Smooth muscle cell (in vitro differentiated cells): Measurements from ENCODE around the gene OXLD1. TPM values are rescaled to one million over a fixed set of nuclear protein-coding genes. Genes with fewer than 3 reads are reported as not detected.

Source experiments
- DNase-seq: peaks from one replicate; lab custom pipeline; 2025; ENCODE audit not compliant: unreplicated experiment; lab: John Stamatoyannopoulos, UW
- H2AFZ ChIP-seq: fragments of 200-600 bp; sonication (generic); 2 replicates; pipeline ENCODE4 v1.6.0; 2016; ENCODE audit warnings: antibody characterized with exemption, low read depth, mild to moderate bottlenecking
- H3F3A ChIP-seq: fragments of 200-600 bp; sonication (generic); 2 replicates; pipeline ENCODE4 v1.6.0; 2017; ENCODE audit warnings: antibody characterized with exemption, low read depth
- H3K27ac ChIP-seq: fragments of 200-600 bp; sonication (generic); 2 replicates; pipeline ENCODE4 v1.5.1; 2016; ENCODE audit warnings: low read depth, mild to moderate bottlenecking
- H3K27me3 ChIP-seq: fragments of 200-600 bp; sonication (generic); 2 replicates; pipeline ENCODE4 v1.6.1; 2016; ENCODE audit warnings: low read depth, mild to moderate bottlenecking
- H3K36me3 ChIP-seq: fragments of 200-600 bp; sonication (generic); 2 replicates; pipeline ENCODE4 v1.5.1; 2016; ENCODE audit warnings: low read depth
- H3K4me1 ChIP-seq: fragments of 200-600 bp; sonication (generic); 2 replicates; pipeline ENCODE4 v1.5.1; 2016; ENCODE audit warnings: low read depth
- H3K4me2 ChIP-seq: fragments of 200-600 bp; sonication (generic); 2 replicates; pipeline ENCODE4 v1.6.0; 2016; ENCODE audit warnings: mild to moderate bottlenecking
- H3K4me3 ChIP-seq: fragments of 200-600 bp; sonication (generic); 2 replicates; pipeline ENCODE4 v1.5.1; 2016; ENCODE audit warnings: mild to moderate bottlenecking
- H3K79me2 ChIP-seq: fragments of 200-600 bp; sonication (generic); 2 replicates; pipeline ENCODE4 v1.6.0; 2016; ENCODE audit warnings: low read depth, mild to moderate bottlenecking
- H3K9ac ChIP-seq: fragments of 200-600 bp; sonication (generic); 2 replicates; pipeline ENCODE4 v1.6.0; 2016; ENCODE audit warnings: low read depth
- H3K9me3 ChIP-seq: fragments of 200-600 bp; sonication (generic); replicated peaks from 2 replicates; pipeline ENCODE4 v1.5.1; 2016; ENCODE audit warnings: low read depth
- H4K20me1 ChIP-seq: fragments of 200-600 bp; sonication (generic); 2 replicates; pipeline ENCODE4 v1.6.0; 2016; ENCODE audit warnings: low read depth
- CTCF ChIP-seq: fragments of 200-600 bp; sonication (generic); IDR thresholded peaks from 2 replicates; pipeline ENCODE4 v1.5.1; 2017; ENCODE audit warnings: borderline replicate concordance, mild to moderate bottlenecking, antibody characterized with exemption; ENCODE audit not compliant: insufficient read depth, poor library complexity, severe bottlenecking
- WGBS: methylation state at CpG from one replicate; pipeline ENCODE4 v1.1.7; 2016; ENCODE audit warnings: low lambda C conversion rate; 5-methylcytosine and 5-hydroxymethylcytosine counted together
- polyA plus RNA-seq: library from polyadenylated mRNA; unstranded; fragments of >200 nt; fragmentation: Nextera tagmentation; extraction: Ambion mirVana; gene quantifications from 2 replicates; pipeline ENCODE4 v1.2.1, GENCODE V29; 2016
- total RNA-seq: library from RNA; depleted of rRNA; stranded (reverse); fragments of >200 nt; gene quantifications from 2 replicates; pipeline ENCODE4 v1.2.3, GENCODE V29; 2014

The OXLD1 gene
- total and polyA plus RNA-seq, 2 experiments from 2014 or later = 13.0 to 32.3 TPM

- no peak for TF ChIP-seq CTCF
- H3K79me2 ChIP-seq = peaks cover 17% of the 10 kb centered on the region
- no peaks in the 10 kb centered on the region for H4K20me1 ChIP-seq
- H3K4me1 ChIP-seq = peaks cover 27% of the 10 kb centered on the region
- H3K9ac ChIP-seq = no peak overlapping the region
- H3F3A ChIP-seq = peaks cover 5% of the 10 kb centered on the region
- H3K27me3 ChIP-seq = no peaks in the 10 kb centered on the region
- H3K36me3 ChIP-seq = no peaks in the 10 kb centered on the region
- DNase-seq = no peak
- no peaks in the 10 kb centered on the region for H3K9me3 ChIP-seq
- no peak overlapping the region for H2AFZ ChIP-seq
- H3K4me2 ChIP-seq = no peak overlapping the region
- WGBS = 98% methylated on average over 23 of the region's 25 CpGs
- no peak overlapping the region for H3K4me3 ChIP-seq
- H3K27ac ChIP-seq = no peak overlapping the region
Measured at GRCh38 chr17:81707725-81708646, 41.6 kb upstream of the OXLD1 start.

- Histone ChIP-seq H2AFZ (no peak overlapping the region), H3K79me2 (peaks cover 26% of the 10 kb centered on the region), H3K4me2 (no peak overlapping the region), H3K27me3 (no peaks in the 10 kb centered on the region), H3K9ac (no peak overlapping the region), H3F3A (peaks cover 5% of the 10 kb centered on the region), H4K20me1 (peaks cover 6% of the 10 kb centered on the region), H3K4me3 (no peak overlapping the region), H3K9me3 (no peaks in the 10 kb centered on the region), H3K27ac (no peak overlapping the region), H3K4me1 (peaks cover 30% of the 10 kb centered on the region), H3K36me3 (no peaks in the 10 kb centered on the region)
- no peak for TF ChIP-seq CTCF
- no peak for DNase-seq
- WGBS = 98% methylated on average over 52 of the region's 54 CpGs
Measured at GRCh38 chr17:81706757-81707624, 40.6 kb upstream of the OXLD1 start.

- TF ChIP-seq CTCF = no peak
- Histone ChIP-seq H3K27ac (no peak overlapping the region), H3K9me3 (no peaks in the 10 kb centered on the region), H3K79me2 (peaks cover 34% of the 10 kb centered on the region), H2AFZ (no peak overlapping the region), H3K4me1 (peaks cover 29% of the 10 kb centered on the region), H3K9ac (no peak overlapping the region), H3F3A (peaks cover 3% of the 10 kb centered on the region), H3K36me3 (no peaks in the 10 kb centered on the region), H4K20me1 (peaks cover 13% of the 10 kb centered on the region), H3K4me2 (no peak overlapping the region), H3K27me3 (no peaks in the 10 kb centered on the region), H3K4me3 (no peak overlapping the region)
- 97% methylated on average over 17 of the region's 17 CpGs for WGBS
- no peak for DNase-seq
Measured at GRCh38 chr17:81706232-81706611, 39.8 kb upstream of the OXLD1 start.
